ENCODE measurements around the gene TRMT2A. TPM values are rescaled to one million over a fixed set of nuclear protein-coding genes. Genes with fewer than 3 reads are reported as not detected.

The TRMT2A gene
- polyA plus RNA-seq, 3 donors = 32.2 to 47.9 (median 43.0) TPM

DNA sequence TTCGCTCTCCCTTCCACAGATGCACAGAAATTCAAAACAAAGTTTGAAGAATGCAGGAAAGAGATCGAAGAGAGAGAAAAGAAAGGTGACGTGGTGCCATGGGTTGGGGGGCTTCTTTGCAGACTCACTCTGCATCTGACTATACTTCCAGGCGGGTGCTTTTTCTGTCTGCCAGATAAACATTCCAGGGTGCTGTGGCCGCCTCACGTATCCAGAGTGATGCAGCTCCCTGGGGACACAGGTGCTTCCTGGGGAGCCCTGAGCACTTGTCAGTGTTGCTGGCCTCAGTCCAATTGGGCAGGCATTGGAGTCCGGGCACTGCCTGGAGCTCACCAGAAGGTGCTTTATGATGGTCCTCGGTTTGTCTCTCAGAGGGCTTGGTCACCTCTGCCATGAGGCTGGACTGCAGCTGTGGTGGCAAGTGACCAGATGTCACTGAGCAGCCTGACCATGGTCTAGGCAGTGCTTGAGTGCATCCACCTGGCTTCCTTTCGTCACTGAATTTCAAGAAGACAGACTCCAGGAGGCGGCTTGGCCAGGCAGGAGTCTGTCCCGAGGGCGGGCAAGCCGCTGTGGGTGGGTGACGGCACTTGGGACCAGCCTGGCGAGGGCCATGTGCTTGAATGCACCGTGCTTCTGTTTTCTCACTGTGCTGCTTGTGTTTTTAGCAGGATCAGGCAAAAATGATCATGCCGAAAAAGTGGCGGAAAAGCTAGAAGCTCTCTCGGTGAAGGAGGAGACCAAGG is 9.4 kb upstream of the TRMT2A start:
- WGBS, 3 donors = 83 to 85% (median 84%) methylated on average over 19 of the region's 19 CpGs
- no peak overlapping the region for H3K27ac ChIP-seq (ENCODE audit: low read depth, low read length)

DNA sequence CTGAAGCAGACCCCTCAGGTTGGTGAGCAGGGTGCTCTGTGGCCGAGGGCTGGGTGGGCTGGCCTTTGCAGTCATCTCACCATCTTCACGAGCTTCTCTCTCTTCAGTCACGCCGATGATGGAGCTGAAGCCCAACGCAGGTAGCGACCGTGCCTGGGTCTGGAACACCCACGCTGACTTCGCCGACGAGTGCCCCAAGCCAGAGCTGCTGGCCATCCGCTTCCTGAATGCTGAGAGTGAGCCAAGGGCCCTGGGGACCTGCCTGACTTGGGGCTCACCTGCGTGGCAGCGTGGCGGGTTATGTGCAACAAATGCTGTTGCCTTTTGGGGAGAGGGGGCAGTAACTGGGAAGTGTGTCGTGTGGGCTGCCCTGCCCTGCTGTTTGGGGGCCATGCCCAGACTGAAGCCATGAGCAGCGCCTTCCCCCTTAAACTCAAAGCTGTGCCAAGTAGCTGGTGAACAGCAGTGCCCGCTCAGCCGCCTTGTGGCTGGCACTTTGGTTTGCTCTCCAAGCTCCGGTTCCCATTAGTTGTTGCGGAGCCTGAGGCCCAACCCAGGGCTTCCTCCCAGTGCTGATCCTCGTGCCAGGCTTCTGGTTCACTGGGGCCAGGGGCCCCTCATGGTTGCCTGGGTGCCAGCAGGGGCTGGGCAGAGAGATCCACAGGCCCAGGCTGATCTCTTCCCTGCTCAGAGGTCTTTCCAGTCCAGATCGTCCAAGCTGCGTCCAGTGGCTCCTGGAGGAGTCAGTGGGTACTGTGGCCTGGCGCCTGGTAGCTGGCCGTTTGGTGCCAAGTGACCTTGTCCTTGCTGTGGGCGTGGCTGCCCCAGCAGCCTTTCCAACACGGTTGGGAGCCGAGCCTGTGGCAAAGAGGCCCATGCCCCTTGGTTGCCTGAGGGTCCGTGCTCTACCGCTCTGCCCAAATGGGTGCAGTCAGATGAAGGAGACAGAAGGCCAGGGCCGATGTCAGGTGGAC is 8.5 kb upstream of the TRMT2A start:
- H3K27ac ChIP-seq (ENCODE audit: low read depth, low read length) = no peak overlapping the region
- WGBS, 3 donors = 81 to 92% (median 88%) methylated on average over 32 of the region's 32 CpGs

DNA sequence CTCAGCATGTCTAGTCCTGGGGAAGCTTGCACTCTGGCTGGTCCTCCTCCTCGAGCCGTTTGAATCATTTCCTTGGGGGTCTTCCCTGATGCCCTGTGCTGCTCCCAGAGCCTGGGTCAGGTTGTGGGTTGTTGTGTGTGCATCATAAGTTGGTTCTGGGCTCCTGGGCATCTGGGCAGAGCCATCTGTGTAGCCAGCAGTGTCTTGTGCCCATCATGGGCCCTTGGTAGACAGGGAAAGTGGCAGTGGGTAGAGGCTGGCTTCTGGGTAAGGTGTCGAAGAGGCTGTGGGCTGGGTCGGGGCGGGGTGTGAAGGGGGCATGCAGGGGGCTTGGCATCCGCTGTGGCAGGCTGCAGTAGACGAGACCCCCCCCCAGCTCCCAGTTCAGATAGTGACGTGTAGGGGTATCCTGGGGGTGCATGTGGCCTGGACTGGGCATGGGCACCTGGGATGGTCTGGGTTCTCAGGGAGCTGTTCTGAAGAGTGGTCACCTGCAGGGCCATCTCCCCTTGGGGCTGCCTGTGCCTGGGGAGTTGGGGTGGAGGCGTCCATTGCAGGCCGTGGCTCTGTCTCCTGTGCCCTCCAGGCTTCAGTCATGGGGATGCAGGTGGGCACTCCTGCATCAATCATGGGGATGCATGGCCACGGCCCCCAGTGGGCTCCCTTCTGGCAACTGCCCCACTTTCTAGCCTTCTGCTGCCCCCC is 7.2 kb upstream of the TRMT2A start:
- no peak overlapping the region for H3K27ac ChIP-seq (ENCODE audit: low read depth, low read length)
- WGBS, 3 donors = 89 to 93% (median 93%) methylated on average over 11 of the region's 11 CpGs

DNA sequence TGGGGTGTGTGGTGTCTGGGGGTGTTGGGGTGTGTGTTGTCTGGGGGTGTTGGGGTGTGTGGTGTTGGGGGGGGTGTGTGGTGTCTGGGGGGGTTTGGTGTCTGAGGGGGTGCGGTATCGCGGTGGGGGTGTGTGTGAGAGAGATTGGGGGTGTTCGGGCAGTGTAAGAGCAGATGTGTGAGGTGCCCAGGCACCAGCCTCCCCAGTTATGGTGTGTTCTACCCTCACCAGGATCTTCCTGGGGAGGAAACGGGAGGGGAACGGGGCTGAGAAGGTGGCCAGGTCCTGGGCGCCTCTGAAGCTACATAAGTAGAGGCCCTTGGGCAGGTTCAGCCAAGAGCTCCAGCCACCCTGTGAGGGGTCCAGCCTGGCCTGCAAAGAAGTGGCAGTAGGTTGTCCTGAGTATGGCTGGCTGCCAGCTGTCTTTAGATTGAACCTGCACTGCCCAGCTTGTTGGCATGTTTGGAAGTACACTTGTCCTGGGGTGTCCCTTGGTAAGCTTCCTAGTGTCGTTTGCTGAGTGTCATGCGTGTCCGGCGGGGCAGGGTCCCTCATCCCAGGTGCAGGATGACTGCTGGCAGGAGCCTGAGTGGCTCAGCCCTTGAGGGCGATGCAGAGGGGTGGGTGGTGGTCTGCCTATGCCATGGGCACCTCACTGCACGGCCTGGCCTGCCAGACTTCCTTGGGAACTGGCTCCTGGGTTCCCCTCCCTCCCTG is 6.5 kb upstream of the TRMT2A start:
- no peak overlapping the region for H3K27ac ChIP-seq (ENCODE audit: low read depth, low read length)
- 93 to 97% (median 95%) methylated on average over 13 of the region's 13 CpGs for WGBS, 3 donors

DNA sequence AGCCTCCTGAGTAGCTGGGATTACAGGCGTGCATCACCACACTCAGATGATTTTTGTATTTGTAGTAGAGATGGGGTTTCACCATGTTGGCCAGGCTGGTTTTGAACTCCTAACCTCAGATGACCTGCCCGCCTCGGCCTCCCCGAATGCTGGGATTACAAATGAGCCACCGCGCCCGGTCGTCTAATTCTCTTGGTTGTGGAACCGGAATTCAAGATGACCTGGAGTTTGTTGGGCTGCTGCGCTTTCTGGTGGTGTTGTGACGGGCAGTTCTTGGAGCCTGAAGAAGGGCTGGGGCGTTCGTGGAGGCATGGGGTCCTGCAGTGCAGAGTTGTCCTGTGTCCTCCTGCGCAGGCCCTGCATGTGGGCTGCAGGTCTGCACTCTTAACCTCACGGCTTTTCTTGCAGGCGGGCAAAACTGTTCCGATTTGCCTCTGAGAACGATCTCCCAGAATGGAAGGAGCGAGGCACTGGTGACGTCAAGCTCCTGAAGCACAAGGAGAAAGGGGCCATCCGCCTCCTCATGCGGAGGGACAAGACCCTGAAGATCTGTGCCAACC is 4.9 kb upstream of the TRMT2A start:
- WGBS, 3 donors = 94 to 96% (median 95%) methylated on average over 22 of the region's 22 CpGs
- H3K27ac ChIP-seq (ENCODE audit: low read depth, low read length) = no peak overlapping the region

DNA sequence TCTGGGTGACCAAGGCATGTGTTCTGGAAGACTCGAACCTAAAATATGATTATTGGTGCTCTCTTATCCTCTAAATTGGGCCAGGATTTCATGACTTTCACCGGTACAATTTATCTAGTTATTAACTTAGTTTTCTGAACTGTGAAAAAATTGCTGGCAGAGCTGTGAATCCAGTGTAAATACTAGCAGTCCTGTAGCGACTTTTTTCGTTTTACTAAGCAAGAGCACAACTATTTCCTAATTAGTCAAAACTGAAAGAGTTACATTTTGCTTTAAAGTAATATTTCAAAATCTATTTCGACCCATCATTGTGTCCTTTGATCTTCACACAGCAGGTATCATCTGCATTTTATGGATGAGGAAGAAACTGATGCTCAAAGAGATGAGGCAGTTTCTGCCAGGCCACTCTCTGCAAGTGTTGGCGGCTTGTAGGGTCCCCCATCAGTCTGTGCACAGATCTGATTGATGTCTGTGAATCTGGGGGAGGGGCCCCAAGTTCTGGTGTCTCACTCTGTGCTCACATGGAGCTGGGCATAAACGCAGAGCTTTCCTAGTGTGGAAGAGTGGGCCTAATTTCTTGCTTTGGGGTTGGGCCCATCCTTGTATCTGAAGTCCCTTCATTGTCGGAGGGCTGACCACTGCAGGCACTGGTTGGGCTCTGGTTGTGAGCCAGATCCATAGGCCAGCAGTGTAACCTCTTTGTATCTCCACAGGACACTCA is 1.4 kb upstream of the TRMT2A start:
- 12 to 22% (median 22%) methylated on average over 8 of the region's 8 CpGs for WGBS, 3 donors
- no peak overlapping the region for H3K27ac ChIP-seq (ENCODE audit: low read depth, low read length)

DNA sequence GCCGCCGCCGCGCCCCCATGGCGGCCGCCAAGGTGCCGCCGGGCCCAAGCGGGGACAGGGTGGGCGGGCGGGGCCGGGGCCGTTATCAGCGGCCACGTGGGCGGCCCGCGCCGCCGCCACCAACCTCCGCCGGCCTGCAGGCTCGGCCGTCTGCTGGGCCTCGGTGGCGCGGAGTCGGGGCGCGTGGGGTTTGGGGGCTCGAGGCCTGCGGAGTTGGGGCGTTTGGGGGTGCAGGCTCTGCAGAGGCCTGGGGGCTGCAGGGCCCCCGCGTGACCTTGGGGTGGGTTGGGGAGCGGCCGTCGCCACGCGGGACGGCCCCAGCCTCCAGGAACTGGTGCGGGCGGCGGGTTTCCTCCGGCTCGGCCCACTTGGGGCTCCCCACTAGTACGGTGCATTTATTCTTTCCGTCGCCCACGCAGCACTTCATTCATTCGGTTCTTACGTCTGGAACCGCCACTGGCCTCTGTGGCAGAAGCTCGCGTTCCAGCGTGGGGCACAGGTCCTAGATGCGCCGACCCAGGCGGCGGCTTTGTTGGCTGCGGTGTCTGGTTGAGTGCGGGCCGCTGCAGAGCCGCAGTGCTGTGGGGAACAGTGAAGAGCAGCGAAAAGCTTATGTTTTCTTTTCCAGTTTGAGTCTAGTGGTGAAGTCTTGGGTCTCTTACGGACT is 740 bp upstream of the TRMT2A start:
- WGBS, 3 donors = 0 to 1% (median 0%) methylated on average over 32 to 66 of the region's 66 CpGs
- no peak overlapping the region for H3K27ac ChIP-seq (ENCODE audit: low read depth, low read length)

DNA sequence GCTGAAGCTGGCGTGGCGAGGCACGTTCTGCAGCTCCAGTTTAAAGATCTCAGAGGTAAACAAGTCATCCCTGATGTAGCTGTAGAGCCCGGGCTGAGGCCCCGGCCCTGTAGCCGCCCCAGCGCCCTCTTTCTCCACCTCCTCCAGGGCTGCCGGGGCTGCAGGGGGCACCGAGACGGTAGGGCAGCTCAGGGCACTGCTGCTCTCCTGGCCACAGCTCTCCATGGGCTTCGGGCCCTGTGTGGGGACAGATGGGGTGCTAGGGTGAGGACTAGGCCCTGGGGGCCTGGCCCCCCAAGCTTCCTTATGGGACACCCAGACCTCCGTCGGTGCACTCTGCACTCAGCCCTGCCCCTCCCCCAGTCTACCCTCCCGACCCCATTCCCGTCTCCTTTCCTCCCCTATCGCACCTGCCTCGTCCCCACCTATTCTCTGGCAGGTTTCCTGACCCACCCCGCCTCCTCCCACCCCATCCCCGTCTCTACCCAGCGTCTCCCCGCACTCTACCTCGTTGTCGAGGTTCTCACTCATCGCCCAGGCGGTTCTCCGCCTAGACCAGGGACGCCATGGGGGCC is 563 bp downstream of the TRMT2A start:
- peak overlapping the region; percentile 40 for H3K27ac ChIP-seq (ENCODE audit: low read depth, low read length)
- 6 to 9% (median 8%) methylated on average over 27 of the region's 27 CpGs for WGBS, 3 donors

DNA sequence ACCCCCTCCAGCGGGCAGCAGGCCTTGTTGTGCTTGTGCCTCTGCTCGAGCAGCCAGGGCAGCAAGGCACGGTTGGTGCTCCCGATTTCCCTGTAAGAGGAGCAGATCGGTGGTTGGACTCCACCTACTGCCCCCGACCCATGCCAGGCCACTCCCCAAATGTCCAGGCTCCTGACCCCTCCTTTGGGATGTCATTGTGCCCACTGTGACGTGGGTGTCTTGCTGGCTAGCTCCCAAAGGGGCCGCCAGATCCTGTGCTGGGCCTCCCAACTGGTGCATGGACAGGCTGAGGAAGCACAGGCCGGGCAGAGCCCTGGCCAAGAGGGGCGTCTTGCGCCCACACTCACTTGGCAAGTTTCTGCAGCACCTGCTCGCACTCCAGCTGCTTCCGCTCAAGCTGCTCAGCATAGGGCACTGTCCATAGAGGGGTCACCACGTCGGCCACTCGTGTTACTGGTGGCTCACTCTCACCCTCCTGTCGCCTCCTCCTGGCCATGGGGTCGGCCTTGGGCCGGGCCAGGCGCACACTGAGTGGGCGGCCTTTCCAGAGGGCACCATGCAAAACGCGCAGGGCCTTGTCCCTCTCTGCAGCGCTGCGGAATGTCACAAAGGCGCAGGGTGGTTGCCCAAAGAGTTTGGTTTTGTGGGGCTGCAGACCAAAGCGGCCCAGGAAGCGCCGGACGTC is 1.2 kb downstream of the TRMT2A start, which contains the start of gene RANBP1:
Gene RANBP1, plus strand, starts transcription at position 414 of the 685 bp plus-strand sequence. Its CDS starts 81 bp downstream, at position 495.
- WGBS, 3 donors = 52 to 74% (median 73%) methylated on average over 30 of the region's 30 CpGs
- peak within 1 kb of the TSS; percentile 40 for H3K27ac ChIP-seq (ENCODE audit: low read depth, low read length)

DNA sequence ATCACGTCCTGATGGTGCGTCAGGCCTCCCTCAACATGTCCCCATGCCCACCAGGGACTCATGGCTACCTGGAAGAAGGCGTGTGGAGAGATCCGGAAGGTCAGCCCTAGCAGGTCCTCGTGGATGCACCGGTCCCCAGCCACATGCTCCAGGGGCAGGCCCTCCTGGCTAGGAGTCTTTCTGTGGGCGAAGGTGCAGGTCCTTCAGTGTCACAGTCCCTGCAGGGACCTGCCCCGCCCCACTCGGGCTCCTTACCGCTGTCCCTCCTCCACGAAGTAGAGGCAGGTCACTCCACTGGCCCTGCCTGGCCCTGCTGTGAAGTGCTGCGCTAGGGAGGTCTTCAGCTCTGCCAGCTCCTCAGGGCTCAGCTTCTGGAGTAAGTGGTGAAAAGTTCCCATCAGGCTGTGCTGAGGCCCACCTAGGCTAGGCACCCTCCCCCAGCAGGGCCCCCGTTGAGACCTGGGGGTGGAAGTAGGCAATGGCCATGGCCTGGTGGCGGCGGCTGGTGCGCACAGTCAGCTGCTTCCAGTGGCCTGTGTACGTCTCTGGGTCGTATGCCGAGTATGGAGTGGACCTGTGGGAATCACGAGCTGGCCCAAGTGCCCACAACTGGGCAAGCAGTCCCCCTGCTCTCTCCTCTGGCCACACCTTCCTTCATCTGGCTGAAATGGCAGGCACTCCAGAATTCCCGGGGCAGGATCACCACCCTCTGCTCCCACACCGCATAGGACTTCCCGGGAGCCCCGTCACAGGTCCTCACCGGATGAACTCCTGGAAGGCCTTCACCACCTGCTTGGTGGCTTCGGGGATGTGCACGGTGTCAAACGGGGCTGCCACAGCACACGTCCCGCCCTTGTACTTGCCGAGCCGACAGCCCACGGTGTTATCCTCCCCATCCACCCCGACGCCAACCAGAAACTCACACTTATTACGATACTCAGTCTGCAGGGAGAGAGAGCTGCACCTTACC is 2.2 kb downstream of the TRMT2A start:
- H3K27ac ChIP-seq (ENCODE audit: low read depth, low read length) = no peak overlapping the region
- WGBS, 3 donors = 89 to 90% (median 89%) methylated on average over 36 of the region's 36 CpGs

DNA sequence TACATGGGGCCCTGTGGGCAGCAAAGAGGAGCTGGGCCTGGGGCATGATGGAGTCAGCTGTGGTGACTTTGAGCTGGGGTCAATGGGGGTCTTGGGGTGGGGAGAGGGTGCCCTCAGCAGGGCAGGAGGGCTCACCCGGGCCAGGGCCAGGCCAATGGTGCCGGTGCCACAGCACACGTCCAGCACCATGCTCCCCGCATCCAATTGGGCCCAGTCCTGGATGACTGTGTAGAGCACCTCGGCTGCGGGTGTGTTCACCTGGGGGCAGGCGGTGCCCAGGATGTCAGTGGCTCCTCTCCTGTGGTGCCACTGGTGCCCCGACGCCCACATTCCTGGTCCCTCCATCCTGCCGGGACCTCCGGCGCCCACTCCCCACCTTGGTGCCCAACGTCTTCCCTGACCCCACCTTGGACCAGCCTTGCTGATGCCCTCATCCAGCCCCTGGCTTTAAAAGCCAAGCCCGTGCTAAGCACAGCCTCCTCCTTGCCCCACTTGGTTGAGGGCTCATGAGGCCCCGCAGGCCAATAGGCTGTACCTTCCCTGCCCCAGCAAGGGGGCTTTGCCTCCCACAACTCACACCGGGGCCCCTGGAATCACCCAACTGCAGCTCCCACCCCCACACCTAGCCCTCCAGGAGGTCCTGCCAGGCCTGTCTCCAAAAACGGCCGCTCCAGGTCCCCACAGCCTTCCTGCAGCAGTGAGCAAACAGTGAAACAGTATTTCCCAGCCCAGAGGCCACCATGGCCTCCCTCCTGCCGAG is 3.3 kb downstream of the TRMT2A start:
- H3K27ac ChIP-seq (ENCODE audit: low read depth, low read length) = no peak overlapping the region
- 87 to 92% (median 87%) methylated on average over 19 of the region's 19 CpGs for WGBS, 3 donors

DNA sequence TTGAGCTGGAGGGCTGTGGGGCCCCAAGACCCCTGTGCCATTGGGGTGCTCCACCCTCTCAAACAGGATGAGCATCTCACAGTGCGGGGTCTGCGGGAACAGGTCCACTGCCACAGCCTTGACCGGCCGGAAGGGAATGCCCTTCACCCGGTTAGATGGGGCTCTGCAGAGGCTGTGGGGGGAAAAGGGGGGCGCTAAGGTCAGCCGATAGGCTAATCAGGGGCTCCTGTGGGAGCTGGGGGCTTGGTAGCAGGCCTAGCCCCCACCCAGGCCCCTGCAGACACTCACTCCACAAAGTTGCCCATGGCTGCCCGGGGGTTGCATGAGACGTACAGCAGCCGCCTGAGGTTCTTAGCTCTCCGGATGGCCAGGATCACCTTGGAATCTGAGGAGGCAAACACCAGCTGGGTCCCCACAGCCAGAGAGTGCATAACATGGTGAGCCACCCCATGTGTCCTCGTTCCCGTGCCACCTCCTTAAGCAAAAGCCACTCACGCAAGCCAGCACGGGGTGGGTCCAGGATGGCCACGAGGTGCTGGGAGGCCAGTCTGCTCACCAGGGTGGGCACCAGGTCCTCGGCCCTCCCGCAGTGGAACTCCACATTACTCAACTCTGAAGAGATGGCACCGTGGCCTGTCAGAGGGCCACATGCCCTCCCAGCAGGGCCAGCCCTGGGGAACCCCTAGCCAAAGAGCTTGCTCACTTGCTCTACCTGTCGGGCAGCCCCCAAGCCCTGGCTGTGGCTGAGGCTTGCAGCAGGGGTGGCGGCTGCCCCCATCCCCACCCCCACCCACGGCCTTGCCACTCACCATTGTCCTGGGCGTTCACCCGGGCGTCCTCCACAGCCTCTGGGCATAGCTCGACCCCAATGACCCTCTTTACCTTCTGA is 4.2 kb downstream of the TRMT2A start:
- H3K27ac ChIP-seq (ENCODE audit: low read depth, low read length) = no peak overlapping the region
- WGBS, 3 donors = 74 to 86% (median 81%) methylated on average over 26 of the region's 26 CpGs
